Measurements from ENCODE around the gene TRPM2. TPM values are rescaled to one million over a fixed set of nuclear protein-coding genes. Genes with fewer than 3 reads are reported as not detected.

The TRPM2 gene
- total RNA-seq, 1 experiment from 2014 or later = not detected

DNA sequence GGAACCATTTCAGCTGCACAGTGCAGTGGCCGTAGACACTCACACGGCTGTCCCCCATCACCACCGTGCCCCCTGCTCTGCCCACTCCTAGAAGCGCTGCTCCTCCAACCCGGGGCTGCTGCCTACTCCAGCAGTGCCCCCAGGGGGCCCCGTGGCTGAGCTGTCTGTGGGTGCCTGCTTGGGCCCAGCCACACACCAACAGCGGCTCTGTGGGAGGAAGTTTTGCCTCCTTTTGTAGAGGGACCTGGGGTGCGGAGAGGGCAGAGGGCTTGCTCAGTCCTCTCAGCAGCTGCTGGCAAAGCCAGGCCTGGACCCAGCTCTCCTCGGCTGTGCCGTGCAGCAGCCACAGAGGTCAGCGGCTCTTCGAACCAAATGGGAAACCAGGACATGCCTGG, 90.5 kb downstream of the TRPM2 start:
- intact Hi-C loops (cut with micrococcal nuclease; ENCODE audit: unreplicated experiment) = no loop called here
- no peaks in the 10 kb centered on the region for H3F3A ChIP-seq (ENCODE audit: insufficient read depth, low read depth)
- H3K4me2 ChIP-seq = no peak overlapping the region
- no peak overlapping the region for H2AFZ ChIP-seq
- no peak overlapping the region for H3K27ac ChIP-seq
- DNase-seq = no peak
- no TSS peak for BruUV-seq (replicated peaks)
- POLR2A ChIA-PET (ENCODE audit: unreplicated experiment) = no interaction called here
- H3K79me2 ChIP-seq (ENCODE audit: low read depth) = no peaks in the 10 kb centered on the region
- H3K4me3 ChIP-seq = no peak overlapping the region
- H3K27me3 ChIP-seq (ENCODE audit: insufficient read depth, low read depth) = peaks cover 72% of the 10 kb centered on the region
- no peak for TF ChIP-seq EZH2 (IDR thresholded peaks at IDR 0.05; ENCODE audit: low read depth)
- TF ChIP-seq, protein P1, sequence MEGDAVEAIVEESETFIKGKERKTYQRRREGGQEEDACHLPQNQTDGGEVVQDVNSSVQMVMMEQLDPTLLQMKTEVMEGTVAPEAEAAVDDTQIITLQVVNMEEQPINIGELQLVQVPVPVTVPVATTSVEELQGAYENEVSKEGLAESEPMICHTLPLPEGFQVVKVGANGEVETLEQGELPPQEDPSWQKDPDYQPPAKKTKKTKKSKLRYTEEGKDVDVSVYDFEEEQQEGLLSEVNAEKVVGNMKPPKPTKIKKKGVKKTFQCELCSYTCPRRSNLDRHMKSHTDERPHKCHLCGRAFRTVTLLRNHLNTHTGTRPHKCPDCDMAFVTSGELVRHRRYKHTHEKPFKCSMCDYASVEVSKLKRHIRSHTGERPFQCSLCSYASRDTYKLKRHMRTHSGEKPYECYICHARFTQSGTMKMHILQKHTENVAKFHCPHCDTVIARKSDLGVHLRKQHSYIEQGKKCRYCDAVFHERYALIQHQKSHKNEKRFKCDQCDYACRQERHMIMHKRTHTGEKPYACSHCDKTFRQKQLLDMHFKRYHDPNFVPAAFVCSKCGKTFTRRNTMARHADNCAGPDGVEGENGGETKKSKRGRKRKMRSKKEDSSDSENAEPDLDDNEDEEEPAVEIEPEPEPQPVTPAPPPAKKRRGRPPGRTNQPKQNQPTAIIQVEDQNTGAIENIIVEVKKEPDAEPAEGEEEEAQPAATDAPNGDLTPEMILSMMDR (conservative IDR thresholded peaks at IDR 0.05) = no peak
- CTCF ChIA-PET = no interaction called here
- H4K20me1 ChIP-seq (ENCODE audit: insufficient read depth) = no peaks in the 10 kb centered on the region
- H3K9me2 ChIP-seq (ENCODE audit: insufficient read depth) = no peaks in the 10 kb centered on the region
- H3K9me3 ChIP-seq (ENCODE audit: insufficient read depth, low read depth) = no peaks in the 10 kb centered on the region
- no peaks in the 10 kb centered on the region for H3K36me3 ChIP-seq (ENCODE audit: low read depth)
- no peaks in the 10 kb centered on the region for H3K4me1 ChIP-seq (replicated peaks; ENCODE audit: insufficient read depth)

DNA sequence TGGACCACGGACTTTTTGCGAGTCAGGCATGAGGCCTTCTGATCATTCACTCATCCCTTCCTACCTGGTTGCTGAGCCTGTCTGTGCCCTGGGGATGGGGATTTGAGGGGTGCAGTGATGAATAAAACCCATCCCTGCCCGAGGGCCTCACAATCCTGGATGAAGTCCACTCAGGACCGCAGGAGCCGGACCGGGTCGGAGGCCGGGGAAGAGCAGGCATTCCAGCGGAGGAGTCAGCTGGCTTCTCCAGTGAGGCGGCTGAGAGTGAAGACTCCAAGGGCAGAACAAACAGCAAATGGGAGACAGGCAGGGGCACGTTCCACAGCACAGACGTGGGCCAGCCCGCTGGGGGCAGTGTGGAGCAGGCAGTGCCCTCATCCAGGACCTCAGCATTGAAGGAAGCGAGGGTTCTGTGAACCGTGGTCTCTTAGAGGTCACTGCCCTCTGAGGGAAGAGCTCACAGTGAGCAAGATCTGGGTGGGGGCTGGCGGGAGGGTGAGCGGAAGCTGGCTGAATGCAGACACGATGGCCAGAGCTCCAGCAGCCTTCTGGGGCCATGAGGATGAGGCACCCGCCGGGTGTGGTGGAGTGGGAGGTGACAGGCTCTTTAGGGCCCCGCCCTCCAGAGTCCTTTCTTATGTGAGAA, 91.0 kb downstream of the TRPM2 start:
- TF ChIP-seq EZH2 (IDR thresholded peaks at IDR 0.05; ENCODE audit: low read depth) = no peak
- TF ChIP-seq, protein P1 (conservative IDR thresholded peaks at IDR 0.05) = peak; percentile 36; the same call in 1 of the 2 replicates
- Histone ChIP-seq H3K4me1 (replicated peaks; ENCODE audit: insufficient read depth) (no peaks in the 10 kb centered on the region), H3K36me3 (ENCODE audit: low read depth) (no peaks in the 10 kb centered on the region), H3K79me2 (ENCODE audit: low read depth) (no peaks in the 10 kb centered on the region), H3K9me2 (ENCODE audit: insufficient read depth) (no peaks in the 10 kb centered on the region), H3F3A (ENCODE audit: insufficient read depth, low read depth) (no peaks in the 10 kb centered on the region), H3K4me3 (no peak overlapping the region), H3K27me3 (ENCODE audit: insufficient read depth, low read depth) (peaks cover 72% of the 10 kb centered on the region), H3K9me3 (ENCODE audit: insufficient read depth, low read depth) (no peaks in the 10 kb centered on the region), H3K4me2 (no peak overlapping the region), H2AFZ (no peak overlapping the region), H3K27ac (no peak overlapping the region), H4K20me1 (ENCODE audit: insufficient read depth) (no peaks in the 10 kb centered on the region)
- POLR2A ChIA-PET (ENCODE audit: unreplicated experiment) = no interaction called here
- intact Hi-C loops (cut with micrococcal nuclease; ENCODE audit: unreplicated experiment) = no loop called here
- BruUV-seq (replicated peaks) = no TSS peak
- no peak for DNase-seq
- CTCF ChIA-PET = no interaction called here

DNA sequence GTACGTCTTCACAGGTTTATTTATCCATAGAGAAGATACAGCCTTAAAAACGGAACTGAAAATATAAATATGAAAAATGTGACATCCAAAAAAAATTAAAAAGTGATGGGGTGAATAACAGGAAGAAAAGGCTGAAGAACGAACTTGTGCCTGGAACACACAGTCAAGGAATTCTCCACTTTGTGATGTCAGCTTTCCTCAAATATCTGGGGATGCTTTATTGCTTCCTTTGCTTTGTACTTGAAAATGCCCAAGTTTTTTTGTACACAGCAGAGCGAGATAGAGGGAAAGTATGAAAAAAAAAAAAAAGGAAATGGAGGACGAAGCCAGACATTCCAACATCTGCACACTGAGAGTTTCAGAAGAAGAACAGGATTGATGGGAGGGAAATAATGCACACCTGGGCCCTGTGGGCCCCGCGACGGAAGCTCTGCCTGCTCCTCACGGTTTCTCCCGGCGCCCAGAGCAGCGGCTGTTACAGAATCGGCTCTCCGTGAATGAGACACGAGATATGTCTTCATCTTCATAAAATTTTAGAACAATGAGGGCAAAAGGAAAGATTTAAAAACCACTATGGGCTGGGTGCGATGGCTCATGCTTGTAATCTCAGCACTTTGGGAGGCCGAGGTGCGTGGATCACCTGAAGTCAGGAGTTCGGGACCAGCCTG, 91.9 kb downstream of the TRPM2 start:
- H3K27me3 ChIP-seq (ENCODE audit: insufficient read depth, low read depth) = peaks cover 77% of the 10 kb centered on the region
- H3K79me2 ChIP-seq (ENCODE audit: low read depth) = no peaks in the 10 kb centered on the region
- H3K9me2 ChIP-seq (ENCODE audit: insufficient read depth) = no peaks in the 10 kb centered on the region
- no peaks in the 10 kb centered on the region for H3F3A ChIP-seq (ENCODE audit: insufficient read depth, low read depth)
- BruUV-seq (replicated peaks) = no TSS peak
- POLR2A ChIA-PET (ENCODE audit: unreplicated experiment) = no interaction called here
- no peak for DNase-seq
- H3K36me3 ChIP-seq (ENCODE audit: low read depth) = no peaks in the 10 kb centered on the region
- no peak overlapping the region for H3K4me2 ChIP-seq
- CTCF ChIA-PET = no interaction called here
- intact Hi-C loops (cut with micrococcal nuclease; ENCODE audit: unreplicated experiment) = no loop called here
- no peaks in the 10 kb centered on the region for H4K20me1 ChIP-seq (ENCODE audit: insufficient read depth)
- TF ChIP-seq EZH2 (IDR thresholded peaks at IDR 0.05; ENCODE audit: low read depth) = no peak
- TF ChIP-seq, protein P1 (conservative IDR thresholded peaks at IDR 0.05) = no peak
- no peak overlapping the region for H3K4me3 ChIP-seq
- no peaks in the 10 kb centered on the region for H3K4me1 ChIP-seq (replicated peaks; ENCODE audit: insufficient read depth)
- H2AFZ ChIP-seq = no peak overlapping the region
- no peaks in the 10 kb centered on the region for H3K9me3 ChIP-seq (ENCODE audit: insufficient read depth, low read depth)
- H3K27ac ChIP-seq = no peak overlapping the region
